H1 (cell line): ENCODE results near the gene IKZF1.

Experiments
- CHD1 ChIP-seq: IDR thresholded peaks from 2 replicates; pipeline ENCODE4 v1.6.1; 2012; ENCODE audit warnings: low read depth, low read length, improper control_type of control experiment
- EP300 ChIP-seq, 2 experiments: IDR thresholded peaks; 1 replicate in 1 of 2; 2 replicates in 1 of 2; pipeline ENCODE4 v1.6.1; 2011 to 2012; ENCODE audit warnings: low read depth in 2 of 2, low read length in 2 of 2, mild to moderate bottlenecking in 2 of 2, borderline replicate concordance in 1 of 2, inconsistent platforms in 1 of 2, moderate library complexity in 1 of 2
- GABPA ChIP-seq: IDR thresholded peaks from 2 replicates; pipeline ENCODE4 v1.6.1; 2011; ENCODE audit warnings: mild to moderate bottlenecking, low read length, moderate library complexity, borderline replicate concordance; ENCODE audit not compliant: insufficient read depth
- GTF2F1 ChIP-seq: IDR thresholded peaks from 2 replicates; pipeline ENCODE4 v1.6.1; 2012; ENCODE audit warnings: low read depth, low read length, improper control_type of control experiment, borderline replicate concordance
- JUND ChIP-seq: IDR thresholded peaks from 2 replicates; pipeline ENCODE4 v1.6.1; 2011; ENCODE audit warnings: mild to moderate bottlenecking, improper control_type of control experiment, low read length
- PHF8 ChIP-seq: fragments of 200-600 bp; sonication (generic); conservative IDR thresholded peaks from 2 replicates; pipeline ENCODE4 v1.7.1; 2012; ENCODE audit warnings: low read depth, mild to moderate bottlenecking, inconsistent platforms, low read length, moderate library complexity
- POLR2AphosphoS5 ChIP-seq: IDR thresholded peaks from 2 replicates; pipeline ENCODE4 v1.6.1; 2011; ENCODE audit warnings: low read depth, low read length
- RNF2 ChIP-seq: fragments of 200-900, 300-1000 bp; sonication (generic); IDR thresholded peaks from 2 replicates; pipeline ENCODE4 v1.7.1; 2016; ENCODE audit warnings: borderline replicate concordance, low read depth, mild to moderate bottlenecking, antibody characterized with exemption, low read length; ENCODE audit not compliant: poor library complexity, severe bottlenecking; ENCODE audit errors: missing control alignments
- ZNF274 ChIP-seq: IDR thresholded peaks from 2 replicates; pipeline ENCODE4 v1.7.0; 2012; ENCODE audit warnings: low read length, borderline replicate concordance; ENCODE audit errors: extremely low read depth

GRCh38 chr7:50409856-50410745 is 105.6 kb downstream of the IKZF1 start:
- no peak for TF ChIP-seq POLR2AphosphoS5
- no peak for TF ChIP-seq RNF2
- TF ChIP-seq GABPA, result no peak
- TF ChIP-seq ZNF274, result no peak
- TF ChIP-seq GTF2F1, result no peak
- no peak for TF ChIP-seq JUND
- no peak for TF ChIP-seq EP300 (IDR thresholded peaks at IDR 0.05; ENCODE audit: borderline replicate concordance in 1 of 2, low read depth in 2 of 2, low read length in 2 of 2)
- TF ChIP-seq PHF8, result no peak
- no peak for TF ChIP-seq CHD1
